GM15510 (cell line): ENCODE data around the gene MGA.
A peak's percentile ranks its signal among the peaks of the same experiment; 100 is the strongest.

ENCODE experiments used
- POLR2A ChIP-seq: IDR thresholded peaks from 3 replicates; pipeline ENCODE4 v1.6.1; 2011; ENCODE audit warnings: borderline replicate concordance; ENCODE audit not compliant: insufficient read length; ENCODE audit errors: extremely low read depth

The MGA gene

DNA sequence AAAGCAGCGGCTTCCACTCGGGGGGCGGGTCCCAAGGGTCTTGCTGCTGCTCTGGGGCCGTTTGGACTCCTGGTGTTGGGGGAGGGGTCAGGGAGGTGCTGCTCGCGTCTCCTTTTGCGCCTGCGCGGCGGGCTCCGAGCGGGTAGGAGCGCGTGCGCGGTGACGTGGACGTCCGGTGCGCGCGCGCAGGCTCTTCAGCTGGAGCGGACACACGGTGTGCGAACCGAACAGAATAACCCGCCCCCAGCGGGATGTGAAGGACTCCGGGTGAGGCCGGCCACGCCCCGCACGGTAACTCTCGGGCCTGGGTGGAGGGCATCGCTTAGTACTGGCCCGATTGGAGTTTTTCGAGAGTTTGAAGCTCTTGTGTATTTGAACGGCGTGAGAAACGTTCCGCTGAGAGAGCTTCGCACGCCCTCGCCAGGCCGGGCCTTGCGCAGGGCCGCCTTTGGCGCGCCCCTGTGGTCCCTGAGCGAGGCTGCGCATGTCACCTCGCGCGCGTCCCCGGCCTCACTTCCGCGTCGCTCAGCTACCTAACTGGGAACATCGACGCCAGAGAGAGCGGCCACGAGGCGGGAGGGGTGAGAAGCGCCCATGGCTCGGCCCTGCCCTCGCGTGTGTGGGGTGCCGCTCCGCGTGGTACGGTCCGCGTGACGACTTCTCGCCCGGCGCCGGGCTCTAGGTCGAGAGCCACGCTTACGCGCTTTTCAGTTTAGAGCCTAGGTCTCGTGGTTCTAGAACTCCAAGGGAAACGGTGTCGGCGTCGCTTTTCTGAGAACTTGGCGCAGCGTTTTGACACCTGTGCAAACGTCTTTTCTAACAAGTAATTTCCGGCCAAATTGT is at the start of gene MGA:
MGA (plus strand) TSS at position 171 of the 843 bp plus-strand sequence.
- peak; percentile 66 for TF ChIP-seq POLR2A

DNA sequence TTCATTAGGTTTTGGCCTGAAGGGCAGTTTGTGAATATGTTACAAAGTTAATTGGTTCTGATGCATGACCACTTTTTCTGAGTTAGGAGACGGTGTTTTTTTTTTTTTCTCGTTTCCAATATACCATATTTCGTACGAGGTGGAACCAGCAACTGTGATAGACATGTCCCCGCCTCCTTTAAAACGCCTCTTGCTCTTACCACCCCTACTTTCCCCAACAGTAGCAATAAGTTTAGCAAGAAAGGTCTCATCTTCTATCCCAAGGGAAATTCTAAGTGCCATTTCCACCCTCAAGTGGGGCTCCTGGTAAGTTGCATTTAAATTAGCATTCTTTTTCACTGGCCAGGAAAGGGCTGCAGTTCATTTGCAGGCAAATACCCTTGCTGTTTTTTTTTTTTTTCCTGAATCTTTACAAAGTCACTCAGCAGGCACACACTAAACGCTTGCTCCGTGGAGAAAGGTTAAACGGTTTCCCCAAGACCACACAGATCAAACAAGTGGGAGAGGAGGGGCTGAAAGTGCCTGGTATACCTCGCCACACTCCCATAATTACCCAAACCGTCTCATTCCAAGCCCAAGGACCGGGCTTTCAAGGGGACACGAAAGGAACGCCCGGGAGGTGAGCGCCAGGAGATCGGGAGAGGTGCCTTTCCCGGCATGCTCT is 39.5 kb upstream of the MGA start:
- TF ChIP-seq POLR2A: no peak

DNA sequence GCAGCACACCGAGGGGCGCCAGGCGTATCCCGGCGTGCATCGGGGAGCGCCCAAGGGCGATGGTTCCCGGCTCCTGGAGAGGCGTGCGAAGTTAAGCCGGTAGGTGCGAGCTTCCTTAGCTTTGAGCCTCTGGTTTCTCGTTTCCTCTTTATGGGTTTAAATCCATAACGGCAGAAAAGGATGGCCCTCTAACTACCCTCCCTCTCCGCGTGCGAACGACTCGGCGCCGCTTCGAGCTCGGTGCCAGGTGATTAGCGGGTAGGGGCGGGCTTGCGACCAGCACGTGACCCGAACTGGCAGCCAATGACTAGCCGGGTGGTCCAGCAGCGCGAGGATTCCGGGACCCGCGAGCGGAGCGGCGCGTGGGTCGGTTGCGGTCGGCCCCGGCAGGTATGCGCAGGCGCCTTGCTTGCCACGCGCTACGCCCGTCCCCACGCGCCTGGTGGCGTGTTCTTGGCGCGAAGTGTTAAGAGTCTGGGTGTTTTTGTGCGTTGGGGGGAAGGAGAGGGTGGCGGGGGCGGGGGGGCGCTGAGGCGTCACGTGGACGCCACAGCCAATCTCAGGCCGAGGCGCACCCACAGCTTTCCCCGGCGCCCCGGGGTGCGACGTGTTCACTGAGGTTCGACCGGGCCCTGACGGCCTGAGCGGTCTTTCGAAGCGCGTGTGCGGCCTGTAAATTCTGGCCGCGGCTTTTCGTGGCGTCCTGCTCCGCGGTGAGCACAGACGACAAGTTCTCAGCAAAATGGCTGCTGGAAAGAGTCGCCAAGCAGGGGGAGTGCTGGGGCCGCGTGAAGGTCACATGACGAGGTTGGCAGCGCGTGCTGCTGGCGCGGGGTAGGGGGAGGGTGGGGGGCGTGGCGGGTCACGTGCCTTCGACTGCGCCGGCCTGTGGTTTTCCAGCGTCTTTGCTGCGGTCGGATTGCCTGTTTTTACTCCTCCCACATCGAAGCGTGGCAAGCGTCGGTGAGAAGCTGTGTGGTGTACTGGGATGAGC is 38.7 kb upstream of the MGA start:
- no peak for TF ChIP-seq POLR2A

DNA sequence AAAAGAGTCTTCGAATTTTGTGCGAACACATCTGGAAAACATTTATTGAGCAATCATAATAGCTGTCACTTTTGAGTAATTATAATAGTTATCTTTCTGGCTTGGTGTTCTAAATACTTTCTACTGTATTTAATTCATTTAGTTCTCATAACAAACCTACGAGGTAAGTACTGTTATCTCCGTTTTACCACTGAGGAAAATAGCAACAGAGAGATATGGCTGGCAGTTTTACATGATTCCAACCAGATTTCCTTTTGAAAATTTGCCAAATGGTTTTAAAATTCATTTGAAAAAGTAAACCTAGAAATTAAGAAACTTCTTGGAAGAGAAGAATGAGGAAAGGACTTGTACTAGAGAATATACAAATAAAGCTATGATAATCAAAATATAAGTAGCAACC is 37.3 kb upstream of the MGA start:
- no peak for TF ChIP-seq POLR2A

DNA sequence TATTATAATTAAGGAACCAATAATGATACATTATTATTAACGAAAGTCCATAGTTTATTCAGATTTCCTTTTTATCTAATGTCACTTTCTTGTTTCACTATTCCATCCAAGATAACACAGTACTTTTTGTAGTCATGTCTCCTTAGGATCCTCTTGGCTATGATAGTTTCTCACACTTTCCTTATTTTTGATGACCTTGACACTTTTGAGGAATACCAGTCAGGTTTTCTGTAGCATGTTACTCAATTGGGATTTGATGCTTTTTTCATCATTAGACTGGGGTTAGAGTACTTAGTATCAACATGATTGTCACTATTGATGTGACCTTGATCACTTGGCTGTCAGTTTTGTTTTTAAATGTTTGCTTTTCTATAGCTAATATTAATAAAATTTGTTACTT is 33.0 kb upstream of the MGA start:
- no peak for TF ChIP-seq POLR2A

DNA sequence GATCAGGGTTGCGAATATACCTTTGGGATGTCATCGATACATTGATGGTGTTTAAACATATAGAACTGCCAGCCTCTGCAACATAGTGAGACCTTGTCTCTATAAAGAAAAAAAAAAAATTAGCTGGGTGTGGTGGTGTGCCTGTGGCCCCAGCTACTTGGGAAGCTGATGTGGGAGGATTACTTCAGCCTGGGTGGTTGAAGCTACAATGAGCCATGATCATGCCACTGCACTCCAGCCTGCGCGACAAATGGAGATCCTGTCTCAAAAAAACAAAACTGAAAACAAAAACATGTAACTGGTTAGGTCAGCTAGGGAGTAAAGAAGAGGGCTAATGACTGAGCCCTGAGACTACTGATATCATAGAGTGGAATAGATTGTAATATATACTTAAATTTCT is 30.7 kb upstream of the MGA start:
- TF ChIP-seq POLR2A: no peak

DNA sequence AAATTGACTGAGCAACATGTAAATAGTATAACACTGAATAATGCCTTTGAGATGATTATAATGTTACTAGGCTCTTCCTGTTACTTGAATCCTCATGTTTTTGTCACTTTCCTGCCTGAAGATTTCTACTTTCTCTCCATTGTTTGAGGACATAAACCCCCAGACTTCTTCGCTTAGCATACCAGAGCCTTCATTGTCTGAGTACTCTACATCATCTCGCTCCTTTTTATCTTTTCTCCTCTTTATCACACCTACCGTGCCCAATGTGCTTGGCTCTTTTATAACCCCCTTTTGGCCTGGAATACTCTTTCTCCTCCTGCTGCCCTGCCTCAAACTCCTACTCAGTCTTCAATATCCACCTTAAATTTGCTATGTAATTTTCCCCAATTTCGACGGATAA is 30.3 kb upstream of the MGA start:
- no peak for TF ChIP-seq POLR2A

DNA sequence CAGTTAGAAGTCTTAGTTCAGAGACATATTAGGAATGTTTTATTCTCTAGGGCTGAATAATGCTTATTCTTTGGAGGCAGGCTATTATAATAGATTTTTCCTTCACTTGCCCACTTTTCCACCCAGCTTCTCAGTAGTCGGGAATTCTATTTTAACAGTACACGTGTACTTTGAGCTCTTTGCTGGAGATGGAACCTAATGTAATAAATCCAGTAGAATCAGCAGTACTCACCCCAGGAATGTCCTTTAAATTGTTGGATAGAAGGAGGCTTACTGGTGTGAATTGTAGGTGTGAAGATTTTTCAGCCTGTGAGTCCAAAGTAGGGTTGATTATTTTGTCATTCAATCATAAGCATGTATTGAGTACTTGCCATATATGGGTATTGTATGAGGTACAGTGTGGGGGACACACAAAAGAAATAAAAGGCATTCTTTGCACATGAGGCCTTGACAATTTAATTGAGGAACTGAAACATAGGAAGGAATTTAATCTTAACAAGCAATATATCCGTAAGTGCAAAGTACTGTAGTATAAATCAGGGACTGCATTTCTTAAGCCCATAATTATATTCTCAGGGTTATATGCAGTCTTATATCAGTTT is 29.5 kb upstream of the MGA start:
- TF ChIP-seq POLR2A: no peak

DNA sequence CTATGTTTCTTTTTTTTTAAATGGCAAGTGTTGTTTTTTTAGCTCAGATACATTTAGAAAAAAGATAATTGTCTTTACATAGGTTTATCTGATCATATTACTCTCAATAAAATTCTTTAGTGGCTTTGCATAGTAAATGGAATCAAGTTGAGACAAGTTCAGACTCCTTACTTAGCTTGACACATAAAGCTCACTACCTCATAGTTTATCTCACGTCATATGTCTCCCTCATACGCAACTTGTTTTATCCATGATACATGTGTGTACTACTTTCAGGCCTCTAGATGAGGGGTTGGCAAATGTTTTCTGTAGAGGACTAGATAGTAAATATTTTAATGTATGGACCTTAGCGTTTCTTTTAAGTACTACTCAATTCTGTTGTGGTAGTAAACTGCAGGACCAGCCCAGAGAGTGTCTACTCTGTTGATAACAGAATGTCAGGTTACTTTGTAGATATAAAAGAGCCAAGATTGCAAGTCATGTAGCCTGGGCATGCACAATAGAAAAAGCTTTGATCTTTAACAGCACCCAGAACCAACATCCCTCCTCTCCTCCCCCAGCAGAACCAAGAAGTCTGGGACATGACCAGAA is 28.2 kb upstream of the MGA start:
- TF ChIP-seq POLR2A: no peak

DNA sequence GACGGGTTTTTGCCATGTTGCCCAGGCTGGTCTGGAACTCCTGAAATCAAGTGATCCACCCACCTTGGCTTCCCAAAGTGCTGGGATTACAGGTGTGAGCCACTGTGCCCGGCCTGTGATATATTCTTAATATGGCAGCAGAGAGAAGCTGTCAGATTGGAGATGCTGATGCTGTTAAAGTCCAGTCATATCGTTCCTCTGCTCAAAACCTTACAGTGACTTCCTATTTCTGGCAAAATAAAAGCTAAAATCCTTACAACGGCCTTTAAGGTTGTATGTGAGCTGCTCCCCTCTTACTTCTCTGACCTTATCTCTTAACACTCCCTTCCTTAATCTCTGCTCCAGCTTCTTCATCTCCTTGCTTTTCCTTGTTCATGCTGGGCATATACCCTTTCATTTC is 26.6 kb upstream of the MGA start:
- no peak for TF ChIP-seq POLR2A

DNA sequence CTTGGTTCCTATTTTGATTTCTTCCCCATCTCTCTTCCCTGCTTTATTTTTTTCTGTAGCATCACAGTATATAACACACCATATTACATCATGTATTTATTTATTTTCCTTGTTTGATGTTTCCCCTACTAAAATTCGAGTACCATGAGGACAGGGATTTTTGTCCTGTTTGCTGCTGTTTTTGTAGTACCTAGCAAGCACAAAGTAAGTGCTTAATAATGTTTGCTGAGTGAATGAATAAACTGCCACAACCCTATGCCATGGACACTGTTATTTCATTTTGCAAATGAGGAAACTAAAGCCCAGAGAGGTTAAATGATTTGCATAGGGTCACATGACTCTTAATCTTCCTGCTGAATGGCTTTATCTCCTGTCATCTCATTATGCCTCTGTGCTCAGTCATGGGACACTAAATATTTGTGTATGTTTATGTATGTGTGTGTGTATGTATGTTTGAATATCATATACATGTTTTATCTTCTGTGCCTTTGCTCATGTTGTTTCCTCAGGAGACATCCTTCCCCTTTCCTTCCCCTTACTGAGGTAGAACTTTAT is 26.1 kb upstream of the MGA start:
- no peak for TF ChIP-seq POLR2A

DNA sequence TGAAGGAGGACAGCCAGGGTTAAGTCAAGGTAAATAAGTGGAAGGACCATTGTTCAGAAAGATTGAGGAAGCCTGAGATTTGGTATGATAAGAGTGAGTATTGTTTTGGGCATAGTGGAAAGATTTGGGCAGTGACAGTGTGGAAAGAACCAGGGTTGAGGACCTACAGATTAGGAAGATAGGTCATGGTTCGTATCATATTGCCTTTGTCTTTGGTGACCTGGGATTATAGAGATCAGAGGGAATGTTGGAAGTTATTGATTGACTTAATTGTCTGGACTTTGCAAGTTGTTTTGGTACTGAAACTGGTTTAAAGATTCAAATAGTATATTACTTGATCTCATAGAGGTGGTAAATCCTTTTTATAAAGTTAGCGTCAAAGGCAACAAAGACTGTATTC is 23.1 kb upstream of the MGA start:
- no peak for TF ChIP-seq POLR2A

DNA sequence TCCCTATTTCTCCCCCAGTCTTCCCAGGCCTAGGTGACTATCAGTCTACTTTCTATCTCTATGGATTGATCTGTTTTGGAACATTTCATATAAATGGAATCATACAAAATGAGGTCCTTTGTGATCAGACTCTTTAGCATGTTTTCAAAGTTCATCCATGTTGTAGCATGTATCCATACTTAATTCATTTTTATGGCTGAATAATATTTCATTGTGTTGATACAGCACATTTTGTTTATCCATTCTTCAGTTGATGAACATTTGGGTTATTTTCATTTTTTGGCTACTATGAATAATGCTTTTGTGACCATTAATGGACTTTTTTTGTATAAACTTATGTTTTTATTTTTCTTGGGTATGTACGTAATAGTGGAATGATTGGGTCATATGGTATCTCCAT is 19.2 kb upstream of the MGA start:
- no peak for TF ChIP-seq POLR2A

DNA sequence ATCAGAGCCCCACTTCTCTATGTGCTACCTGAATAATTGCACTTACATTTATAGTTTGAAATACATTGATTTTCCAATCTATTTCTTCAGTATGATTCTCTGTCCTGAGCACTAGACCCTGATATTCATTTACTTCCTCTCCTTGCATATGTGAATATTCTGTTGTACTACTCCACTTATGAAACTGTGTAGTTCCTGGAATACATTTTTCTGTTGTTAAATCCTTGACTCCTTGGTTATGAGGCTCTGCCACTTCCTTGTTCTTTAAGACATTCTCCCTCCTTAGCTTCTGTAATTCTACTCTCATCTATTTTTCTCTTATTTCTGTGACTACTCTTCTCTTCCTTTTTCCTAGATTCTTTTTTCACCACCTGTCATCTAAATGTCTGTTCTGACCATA is 12.9 kb upstream of the MGA start:
- TF ChIP-seq POLR2A: no peak
